Bronchial epithelial cell (primary cell): ENCODE measurements around the gene ATP1A4. TPM values are rescaled to one million over a fixed set of nuclear protein-coding genes. Genes with fewer than 3 reads are reported as not detected.

Source experiments
- DNase-seq: peaks from one replicate; pipeline ENCODE4 v3.0.0-alpha.2; 2010; ENCODE audit warnings: low read depth
- FAIRE-seq: peaks from 2 replicates; lab custom pipeline; 2011; peaks lifted over from hg19 to GRCh38; lab: Jason Lieb, UNC
- H3K27me3 ChIP-seq: 2 replicates; pipeline ENCODE4 v1.5.1; 2011; ENCODE audit warnings: low read length; ENCODE audit not compliant: control insufficient read depth, insufficient read depth
- H3K36me3 ChIP-seq: 2 replicates; pipeline ENCODE4 v1.5.1; 2011; ENCODE audit warnings: low read length; ENCODE audit not compliant: control insufficient read depth, insufficient read depth
- H3K4me3 ChIP-seq: 2 replicates; pipeline ENCODE4 v1.5.1; 2011; ENCODE audit warnings: mild to moderate bottlenecking, low read depth, low read length, control low read depth
- CTCF ChIP-seq: IDR thresholded peaks from 2 replicates; pipeline ENCODE4 v1.5.1; 2011; ENCODE audit warnings: mild to moderate bottlenecking, moderate library complexity, low read length, control low read depth, inconsistent platforms; ENCODE audit not compliant: insufficient read depth, severe bottlenecking
- total RNA-seq: library from RNA; depleted of rRNA; stranded (reverse); fragments of >200 nt; gene quantifications from 2 replicates; pipeline ENCODE4 v1.2.1, GENCODE V29; 2014

ATP1A4 gene
- total RNA-seq, 1 donor from 2014 or later: not detected

- Histone ChIP-seq H3K36me3 (no peaks in the 10 kb centered on the region), H3K27me3 (no peaks in the 10 kb centered on the region), H3K4me3 (no peak overlapping the region)
- TF ChIP-seq CTCF: no peak
- DNase-seq (no peak), FAIRE-seq (no peak)
These were observed 1.7 kb upstream of the ATP1A4 start for GRCh38 chr1:160149716-160150115.

- Histone ChIP-seq H3K36me3 (no peaks in the 10 kb centered on the region), H3K27me3 (no peaks in the 10 kb centered on the region), H3K4me3 (no peak overlapping the region)
- FAIRE-seq: no peak
- no peak for TF ChIP-seq CTCF
- DNase-seq: no peak
These were observed 3.4 kb downstream of the ATP1A4 start for GRCh38 chr1:160154790-160155189.

- H3K4me3 ChIP-seq: no peak overlapping the region
- TF ChIP-seq CTCF: no peak
- H3K27me3 ChIP-seq: no peaks in the 10 kb centered on the region
- no peaks in the 10 kb centered on the region for H3K36me3 ChIP-seq
- no peak for FAIRE-seq
- DNase-seq: no peak
These were observed 5.0 kb downstream of the ATP1A4 start for GRCh38 chr1:160156361-160156760.

GRCh38 chr1:160157174-160157573, 5.8 kb downstream of the ATP1A4 start:
- FAIRE-seq: no peak
- Histone ChIP-seq H3K27me3 (no peaks in the 10 kb centered on the region), H3K4me3 (no peak overlapping the region), H3K36me3 (no peaks in the 10 kb centered on the region)
- no peak for DNase-seq
- TF ChIP-seq CTCF: no peak

GRCh38 chr1:160158031-160158430, 6.6 kb downstream of the ATP1A4 start:
- DNase-seq (no peak), FAIRE-seq (no peak)
- no peak for TF ChIP-seq CTCF
- H3K36me3 ChIP-seq: no peaks in the 10 kb centered on the region
- H3K4me3 ChIP-seq: no peak overlapping the region
- H3K27me3 ChIP-seq: no peaks in the 10 kb centered on the region

GRCh38 chr1:160158534-160158933, 7.1 kb downstream of the ATP1A4 start:
- no peak for FAIRE-seq
- H3K4me3 ChIP-seq: no peak overlapping the region
- TF ChIP-seq CTCF: no peak
- H3K36me3 ChIP-seq: no peaks in the 10 kb centered on the region
- no peak for DNase-seq
- no peaks in the 10 kb centered on the region for H3K27me3 ChIP-seq
